ENCODE data around the gene GAL3ST3.

GAL3ST3 gene

GRCh38 chr11:66069715-66070603 lies 21.0 kb upstream of the GAL3ST3 start, which contains the start of gene PACS1:
PACS1 (plus strand) TSS chr11:66070272; CDS start chr11:66070487, 215 bp downstream.
- peak; percentile 60 for ATAC-seq
- TF ChIP-seq PPARA (CRISPR knock-in tag; IDR thresholded peaks at IDR 0.05; ENCODE audit: borderline replicate concordance) (no peak), GLIS3 (CRISPR knock-in tag; IDR thresholded peaks at IDR 0.05) (peak; percentile 57; the same call in 1 of the 2 replicates), ZFP30 (CRISPR knock-in tag; IDR thresholded peaks at IDR 0.05) (no peak), TCF4 (CRISPR knock-in tag; IDR thresholded peaks at IDR 0.05; ENCODE audit: borderline replicate concordance) (no peak), PATZ1 (CRISPR knock-in tag; IDR thresholded peaks at IDR 0.05; ENCODE audit: borderline replicate concordance) (peak; percentile 76; the same call in 1 of the 2 replicates), SNAI2 (CRISPR knock-in tag; IDR thresholded peaks at IDR 0.05) (peak; percentile 37; the same call in 1 of the 2 replicates), ZFP3 (CRISPR knock-in tag; IDR thresholded peaks at IDR 0.05) (no peak; the same call in 1 of the 2 replicates), CREB5 (CRISPR knock-in tag; IDR thresholded peaks at IDR 0.05; ENCODE audit: low read depth) (no peak), ISL1 (CRISPR knock-in tag; IDR thresholded peaks at IDR 0.05) (no peak), POU6F1 (CRISPR knock-in tag; IDR thresholded peaks at IDR 0.05; ENCODE audit: borderline replicate concordance, low read depth) (no peak), ZNF70 (CRISPR knock-in tag; IDR thresholded peaks at IDR 0.05) (no peak), ZNF565 (CRISPR knock-in tag; conservative IDR thresholded peaks at IDR 0.05; ENCODE audit: low read depth) (no peak), TOX (CRISPR knock-in tag; IDR thresholded peaks at IDR 0.05; ENCODE audit: borderline replicate concordance) (no peak), ZC3H10 (CRISPR knock-in tag; IDR thresholded peaks at IDR 0.05) (no peak), CSRNP3 (CRISPR knock-in tag; IDR thresholded peaks at IDR 0.05) (no peak), ESRRG (CRISPR knock-in tag; IDR thresholded peaks at IDR 0.05) (peak; percentile 75; the same call in 1 of the 2 replicates), OSR1 (CRISPR knock-in tag; IDR thresholded peaks at IDR 0.05) (no peak), ZNF8 (CRISPR knock-in tag; IDR thresholded peaks at IDR 0.05) (no peak), BACH2 (CRISPR knock-in tag; IDR thresholded peaks at IDR 0.05; ENCODE audit: borderline replicate concordance) (no peak), ARNTL (CRISPR knock-in tag; IDR thresholded peaks at IDR 0.05; ENCODE audit: borderline replicate concordance, low read depth) (no peak), RARB (CRISPR knock-in tag; IDR thresholded peaks at IDR 0.05) (no peak), CSDC2 (CRISPR knock-in tag; IDR thresholded peaks at IDR 0.05) (0 out of 2 replicates have a peak, but pooled peaks have one; percentile 30), TSHZ2 (CRISPR knock-in tag; IDR thresholded peaks at IDR 0.05) (no peak)

Data from SK-N-SH treated with all-trans-retinoic acid at 6 μM for 48 hours (cell line).